GM12873 (cell line): Measurements from ENCODE around the gene GOLGA6A.
"Not testable (repeated sequence)": the region's sequence is repeated elsewhere in the genome, so short reads cannot be mapped to it uniquely, and the experiment has no call there.

Experiments used
- CTCF ChIP-seq: IDR thresholded peaks from 2 replicates; pipeline ENCODE4 v1.5.1; 2012; ENCODE audit warnings: low read depth, mild to moderate bottlenecking, moderate library complexity, low read length, control low read depth; ENCODE audit not compliant: insufficient read depth; ENCODE audit errors: missing control alignments

GOLGA6A gene

GRCh38 chr15:74082450-74082849 is at the start of gene GOLGA6A:
TSS of gene GOLGA6A (minus strand) at chr15:74082550. CDS start at chr15:74082509, 41 bp downstream.
- TF ChIP-seq CTCF: not testable (repeated sequence)

- no peak for TF ChIP-seq CTCF
These were observed 49.5 kb upstream of the GOLGA6A start for GRCh38 chr15:74131628-74132413.

- TF ChIP-seq CTCF: no peak
These were observed 48.7 kb upstream of the GOLGA6A start for GRCh38 chr15:74130849-74131627.

GRCh38 chr15:74130155-74130848 is 48.0 kb upstream of the GOLGA6A start, which contains the start of gene ISLR2:
TSS of gene ISLR2 (plus strand) at chr15:74130586. CDS start at chr15:74132755, 2,169 bp downstream.
- TF ChIP-seq CTCF: no peak

GRCh38 chr15:74129586-74130154 is 47.3 kb upstream of the GOLGA6A start:
- no peak for TF ChIP-seq CTCF

GRCh38 chr15:74128785-74129585 is 46.6 kb upstream of the GOLGA6A start:
- TF ChIP-seq CTCF: no peak
